HEK293 (cell line): Measurements from ENCODE around the gene OSTF1.

Experiments
- GLIS2 ChIP-seq: fragments of 450-650 bp; formaldehyde crosslinking; IDR thresholded peaks from 2 replicates; pipeline ENCODE4 v1.5.1; 2016; ENCODE audit warnings: missing biosample characterization, missing genetic modification characterization
- KLF16 ChIP-seq: fragments of 450-650 bp; formaldehyde crosslinking; IDR thresholded peaks from 2 replicates; pipeline ENCODE4 v1.5.1; 2017; ENCODE audit warnings: missing biosample characterization, missing genetic modification characterization
- KLF8 ChIP-seq: fragments of 450-650 bp; formaldehyde crosslinking; IDR thresholded peaks from 2 replicates; pipeline ENCODE4 v1.5.1; 2016; ENCODE audit warnings: missing biosample characterization, missing genetic modification characterization
- KLF9 ChIP-seq: fragments of 450-650 bp; formaldehyde crosslinking; IDR thresholded peaks from 2 replicates; pipeline ENCODE4 v1.5.1; 2016; ENCODE audit warnings: missing biosample characterization, missing genetic modification characterization, low read depth
- PBX3 ChIP-seq: sonication (generic); formaldehyde crosslinking; IDR thresholded peaks from 2 replicates; pipeline ENCODE4 v1.8.1; 2022; ENCODE audit warnings: mild to moderate bottlenecking, moderate library complexity, missing genetic modification reagents
- REPIN1 ChIP-seq: fragments of 450-650 bp; formaldehyde crosslinking; IDR thresholded peaks from 2 replicates; pipeline ENCODE4 v1.5.1; 2017; ENCODE audit warnings: missing biosample characterization, missing genetic modification characterization, low read depth
- SCRT2 ChIP-seq: fragments of 450-650 bp; formaldehyde crosslinking; IDR thresholded peaks from 2 replicates; pipeline ENCODE4 v1.5.1; 2016; ENCODE audit warnings: missing biosample characterization, missing genetic modification characterization
- ZBTB11 ChIP-seq: fragments of 450-650 bp; formaldehyde crosslinking; conservative IDR thresholded peaks from 2 replicates; pipeline ENCODE4 v1.5.1; 2016; ENCODE audit warnings: low read depth, missing biosample characterization, missing genetic modification characterization
- ZBTB21 ChIP-seq: fragments of 450-650 bp; formaldehyde crosslinking; IDR thresholded peaks from 2 replicates; pipeline ENCODE4 v1.5.1; 2017; ENCODE audit warnings: missing biosample characterization, missing genetic modification characterization
- ZNF138 ChIP-seq: fragments of 450-650 bp; formaldehyde crosslinking; IDR thresholded peaks from 2 replicates; pipeline ENCODE4 v1.5.1; 2016; ENCODE audit warnings: missing biosample characterization, missing genetic modification characterization, borderline replicate concordance
- ZNF157 ChIP-seq: fragments of 450-650 bp; formaldehyde crosslinking; IDR thresholded peaks from 2 replicates; pipeline ENCODE4 v1.5.1; 2016; ENCODE audit warnings: missing biosample characterization, missing genetic modification characterization
- ZNF175 ChIP-seq: fragments of 450-650 bp; formaldehyde crosslinking; IDR thresholded peaks from 2 replicates; pipeline ENCODE4 v1.5.1; 2016; ENCODE audit warnings: missing biosample characterization, missing genetic modification characterization
- ZNF184 ChIP-seq: fragments of 450-650 bp; IDR thresholded peaks from 2 replicates; pipeline ENCODE4 v1.5.1; 2018; ENCODE audit warnings: missing biosample characterization, mild to moderate bottlenecking, missing genetic modification characterization
- ZNF2 ChIP-seq: fragments of 450-650 bp; formaldehyde crosslinking; IDR thresholded peaks from 2 replicates; pipeline ENCODE4 v1.5.1; 2016; ENCODE audit warnings: missing biosample characterization, missing genetic modification characterization
- ZNF248 ChIP-seq: fragments of 450-650 bp; formaldehyde crosslinking; IDR thresholded peaks from 2 replicates; pipeline ENCODE4 v1.5.1; 2017; ENCODE audit warnings: missing biosample characterization, missing genetic modification characterization
- ZNF280D ChIP-seq: fragments of 450-650 bp; formaldehyde crosslinking; IDR thresholded peaks from 2 replicates; pipeline ENCODE4 v1.5.1; 2016; ENCODE audit warnings: missing biosample characterization, missing genetic modification characterization
- ZNF302 ChIP-seq: fragments of 450-650 bp; formaldehyde crosslinking; IDR thresholded peaks from 2 replicates; pipeline ENCODE4 v1.5.1; 2016; ENCODE audit warnings: missing biosample characterization, missing genetic modification characterization, low read depth
- ZNF311 ChIP-seq: fragments of 450-650 bp; formaldehyde crosslinking; IDR thresholded peaks from 2 replicates; pipeline ENCODE4 v1.5.1; 2017; ENCODE audit warnings: missing biosample characterization, missing genetic modification characterization, borderline replicate concordance
- ZNF501 ChIP-seq: fragments of 450-650 bp; formaldehyde crosslinking; IDR thresholded peaks from 2 replicates; pipeline ENCODE4 v1.5.1; 2016; ENCODE audit warnings: missing biosample characterization, missing genetic modification characterization
- ZNF518A ChIP-seq: fragments of 450-650 bp; formaldehyde crosslinking; conservative IDR thresholded peaks from 2 replicates; pipeline ENCODE4 v1.5.1; 2016; ENCODE audit warnings: low read depth, missing biosample characterization, missing genetic modification characterization
- ZNF560 ChIP-seq: fragments of 450-650 bp; formaldehyde crosslinking; IDR thresholded peaks from 2 replicates; pipeline ENCODE4 v1.5.1; 2017; ENCODE audit warnings: missing biosample characterization, missing genetic modification characterization, borderline replicate concordance
- ZNF639 ChIP-seq: fragments of 450-650 bp; formaldehyde crosslinking; IDR thresholded peaks from 2 replicates; pipeline ENCODE4 v1.5.1; 2016; ENCODE audit warnings: missing biosample characterization, missing genetic modification characterization
- ZNF654 ChIP-seq: fragments of 450-650 bp; formaldehyde crosslinking; IDR thresholded peaks from 2 replicates; pipeline ENCODE4 v1.5.1; 2016; ENCODE audit warnings: low read depth, missing biosample characterization, missing genetic modification characterization
- ZNF664 ChIP-seq: fragments of 450-650 bp; formaldehyde crosslinking; IDR thresholded peaks from 2 replicates; pipeline ENCODE4 v1.5.1; 2016; ENCODE audit warnings: missing biosample characterization, missing genetic modification characterization
- ZSCAN16 ChIP-seq: fragments of 450-650 bp; formaldehyde crosslinking; IDR thresholded peaks from 2 replicates; pipeline ENCODE4 v1.5.1; 2016; ENCODE audit warnings: missing biosample characterization, missing genetic modification characterization
- ZXDB ChIP-seq: fragments of 450-650 bp; formaldehyde crosslinking; IDR thresholded peaks from 2 replicates; pipeline ENCODE4 v1.5.1; 2016; ENCODE audit warnings: missing biosample characterization, missing genetic modification characterization

Gene OSTF1

GRCh38 chr9:75088646-75089372, 495 bp downstream of the OSTF1 start (continued):
- TF ChIP-seq ZBTB11 (peak; percentile 28; the same call in 1 of the 2 replicates), KLF8 (tag by site-specific recombination) (peak; percentile 9; the same call in 1 of the 2 replicates), ZNF664 (tag by site-specific recombination) (no peak), ZNF501 (tag by site-specific recombination) (no peak), ZBTB21 (tag by site-specific recombination) (no peak), ZNF157 (no peak), ZNF280D (tag by site-specific recombination) (no peak), ZNF138 (tag by site-specific recombination) (no peak), ZNF560 (tag by site-specific recombination) (no peak), REPIN1 (tag by site-specific recombination) (no peak), ZNF248 (tag by site-specific recombination) (no peak), GLIS2 (tag by site-specific recombination) (0 out of 2 replicates have a peak, but pooled peaks have one; percentile 21), ZNF302 (tag by site-specific recombination) (no peak), SCRT2 (no peak), ZSCAN16 (tag by site-specific recombination) (no peak), PBX3 (CRISPR knock-in tag) (no peak), ZNF184 (tag by site-specific recombination) (no peak), ZXDB (tag by site-specific recombination) (no peak), ZNF654 (tag by site-specific recombination) (no peak), ZNF175 (tag by site-specific recombination) (no peak), KLF16 (tag by site-specific recombination) (0 out of 2 replicates have a peak, but pooled peaks have one; percentile 15), ZNF518A (tag by site-specific recombination) (no peak), ZNF311 (tag by site-specific recombination) (no peak), KLF9 (tag by site-specific recombination) (peak; percentile 11; the same call in 1 of the 2 replicates), ZNF2 (no peak), ZNF639 (no peak)
